HT-29 (cell line): ENCODE measurements around the gene ERVFRD-1. TPM values are rescaled to one million over a fixed set of nuclear protein-coding genes. Genes with fewer than 3 reads are reported as not detected.

ENCODE experiments used
- DNase-seq: peaks from one replicate; pipeline ENCODE4 v3.0.0-alpha.2; 2015; ENCODE audit warnings: low spot score
- total RNA-seq: library from RNA; depleted of rRNA; stranded (reverse); fragments of >200 nt; shearing (Covaris generic); gene quantifications from 2 replicates; pipeline ENCODE4 v1.2.3, GENCODE V29; 2014; rRNA removed

Gene ERVFRD-1, protein sequence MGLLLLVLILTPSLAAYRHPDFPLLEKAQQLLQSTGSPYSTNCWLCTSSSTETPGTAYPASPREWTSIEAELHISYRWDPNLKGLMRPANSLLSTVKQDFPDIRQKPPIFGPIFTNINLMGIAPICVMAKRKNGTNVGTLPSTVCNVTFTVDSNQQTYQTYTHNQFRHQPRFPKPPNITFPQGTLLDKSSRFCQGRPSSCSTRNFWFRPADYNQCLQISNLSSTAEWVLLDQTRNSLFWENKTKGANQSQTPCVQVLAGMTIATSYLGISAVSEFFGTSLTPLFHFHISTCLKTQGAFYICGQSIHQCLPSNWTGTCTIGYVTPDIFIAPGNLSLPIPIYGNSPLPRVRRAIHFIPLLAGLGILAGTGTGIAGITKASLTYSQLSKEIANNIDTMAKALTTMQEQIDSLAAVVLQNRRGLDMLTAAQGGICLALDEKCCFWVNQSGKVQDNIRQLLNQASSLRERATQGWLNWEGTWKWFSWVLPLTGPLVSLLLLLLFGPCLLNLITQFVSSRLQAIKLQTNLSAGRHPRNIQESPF
- total RNA-seq, result not detected in 2 replicates

GRCh38 chr6:11110921-11111768 is at the start of gene ERVFRD-1:
Gene ERVFRD-1, minus strand, starts transcription at chr6:11111725. Its CDS starts 6,415 bp downstream, at chr6:11105310.
- DNase-seq, result no peak

- DNase-seq, result no peak
Observed at GRCh38 chr6:11160199-11160598, 48.7 kb upstream of the ERVFRD-1 start.

DNA sequence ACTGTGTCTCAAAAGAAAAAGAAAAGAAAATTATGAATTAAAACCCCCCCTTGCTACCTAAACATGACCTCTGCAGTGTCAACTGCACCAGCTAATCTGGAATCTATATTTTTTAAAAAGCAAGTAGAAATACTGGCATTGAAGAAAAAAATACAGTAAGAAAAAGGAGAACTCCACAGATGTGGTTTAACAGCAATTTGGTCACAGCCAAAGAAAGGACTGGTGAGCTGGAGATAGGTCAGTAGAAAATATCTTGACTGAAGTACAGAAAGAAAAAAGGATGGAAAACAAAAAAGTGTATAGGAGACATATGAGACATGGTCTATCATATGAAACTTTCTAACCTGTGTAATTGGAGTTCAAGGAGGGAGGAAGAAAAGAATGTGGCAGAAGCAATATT is 44.1 kb upstream of the ERVFRD-1 start:
- DNase-seq, result no peak

DNA sequence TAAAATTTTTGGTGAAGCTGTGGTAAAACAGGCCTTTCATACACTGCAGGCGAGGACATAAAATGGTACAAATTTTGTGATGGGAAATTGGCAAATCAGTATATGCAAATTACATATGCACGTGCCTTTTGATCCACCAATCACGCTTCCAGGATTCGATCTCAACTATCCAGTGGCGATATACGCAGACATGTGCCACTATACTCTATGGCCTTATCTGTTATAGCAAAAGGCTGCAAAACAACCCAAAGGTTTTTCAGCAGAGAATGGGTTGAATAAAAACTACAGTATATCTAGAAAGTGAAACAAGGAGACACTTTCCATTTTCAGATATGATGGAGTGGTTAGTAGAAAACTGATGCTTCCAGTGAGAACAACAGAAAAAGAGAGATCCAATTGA is 41.9 kb upstream of the ERVFRD-1 start:
- no peak for DNase-seq

DNA sequence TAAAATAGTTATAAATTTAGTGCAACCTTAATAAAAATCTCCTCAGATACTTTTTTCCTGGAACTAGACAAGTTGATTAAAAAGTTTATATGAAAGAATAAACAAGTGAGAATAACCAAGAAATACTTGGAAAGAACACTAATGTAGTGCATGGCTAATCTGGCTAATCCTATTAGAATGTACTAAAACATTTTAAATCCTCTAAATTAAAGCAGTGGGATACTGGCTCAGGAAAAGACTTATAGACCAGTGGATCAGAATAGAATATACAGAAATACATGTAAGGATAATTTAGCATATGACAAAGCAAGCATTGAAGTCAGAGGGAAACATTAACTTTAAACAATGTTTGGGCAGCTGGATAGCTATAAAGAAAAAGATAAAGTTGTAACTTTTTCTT is 41.1 kb upstream of the ERVFRD-1 start:
- DNase-seq, result no peak

DNA sequence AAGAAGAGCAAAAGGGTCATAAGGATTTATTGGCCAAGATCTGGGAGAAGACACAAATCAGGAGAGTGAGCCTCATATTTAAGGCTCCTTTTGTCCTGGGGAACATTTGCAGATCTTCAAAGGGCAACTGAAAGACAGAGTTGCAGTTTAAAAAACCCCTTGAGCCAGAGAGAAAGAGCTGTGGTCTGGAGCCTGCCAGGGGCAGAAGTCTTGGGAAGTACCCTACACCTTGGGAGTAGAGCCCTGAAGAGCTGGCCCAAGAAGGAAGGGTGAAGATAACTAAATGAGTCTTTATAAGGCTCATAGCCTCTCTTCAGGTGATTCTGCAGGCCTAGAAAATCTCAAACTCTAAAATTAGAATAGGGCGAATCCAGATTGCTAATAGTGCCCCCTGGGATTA is 40.0 kb upstream of the ERVFRD-1 start:
- no peak for DNase-seq

DNA sequence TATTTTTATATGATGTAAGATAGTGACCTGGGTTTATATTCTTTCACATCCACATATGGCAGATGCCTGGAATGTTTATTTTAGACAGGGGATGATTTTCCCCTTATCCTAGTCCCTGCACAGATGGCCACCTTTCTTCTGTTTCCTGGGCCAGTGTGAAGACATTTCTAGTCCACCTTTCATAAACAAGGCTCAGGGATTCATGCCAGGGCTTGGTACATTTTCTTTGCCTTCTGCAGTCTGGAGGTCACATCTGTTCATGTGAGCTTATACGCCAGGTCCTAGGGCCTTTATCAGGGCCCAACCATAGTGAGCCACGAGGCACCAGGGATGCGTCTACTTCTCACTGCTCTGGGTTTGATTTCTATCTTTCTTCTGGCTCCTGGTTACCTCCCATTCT is 38.0 kb upstream of the ERVFRD-1 start:
- no peak for DNase-seq

DNA sequence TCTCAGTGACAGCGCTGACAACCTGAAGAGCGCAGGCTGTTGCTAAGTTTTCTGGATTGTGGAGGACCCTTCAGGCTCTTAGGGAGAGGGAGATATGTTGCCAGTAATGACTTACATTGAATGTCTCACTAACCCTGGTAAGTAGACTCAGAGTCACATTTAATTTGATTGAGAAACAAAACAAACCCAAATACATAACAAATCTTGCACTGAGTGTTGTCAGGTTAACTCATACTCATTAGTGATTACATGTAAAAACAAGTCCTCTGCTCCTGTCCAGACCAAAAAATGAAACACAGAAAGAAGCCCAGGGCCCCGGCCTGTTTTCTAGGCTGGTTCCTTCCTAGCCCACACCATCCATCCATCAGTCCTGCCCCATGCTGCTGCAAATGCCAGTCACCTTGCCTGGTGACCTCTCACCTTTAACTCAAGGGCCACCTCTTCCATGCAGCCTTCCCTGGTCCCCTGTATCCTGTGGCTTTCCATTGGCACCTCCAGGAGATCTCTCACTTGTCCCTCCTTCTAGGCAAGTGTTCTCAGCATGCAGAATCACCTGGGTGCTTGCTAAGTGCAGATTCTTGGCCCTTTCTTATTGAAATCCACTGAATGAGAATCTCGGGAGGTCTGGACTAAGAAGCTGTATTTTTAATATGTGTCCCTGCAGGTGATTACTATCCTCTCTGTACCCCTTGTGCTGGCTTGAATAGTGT is 34.7 kb upstream of the ERVFRD-1 start:
- no peak for DNase-seq

DNA sequence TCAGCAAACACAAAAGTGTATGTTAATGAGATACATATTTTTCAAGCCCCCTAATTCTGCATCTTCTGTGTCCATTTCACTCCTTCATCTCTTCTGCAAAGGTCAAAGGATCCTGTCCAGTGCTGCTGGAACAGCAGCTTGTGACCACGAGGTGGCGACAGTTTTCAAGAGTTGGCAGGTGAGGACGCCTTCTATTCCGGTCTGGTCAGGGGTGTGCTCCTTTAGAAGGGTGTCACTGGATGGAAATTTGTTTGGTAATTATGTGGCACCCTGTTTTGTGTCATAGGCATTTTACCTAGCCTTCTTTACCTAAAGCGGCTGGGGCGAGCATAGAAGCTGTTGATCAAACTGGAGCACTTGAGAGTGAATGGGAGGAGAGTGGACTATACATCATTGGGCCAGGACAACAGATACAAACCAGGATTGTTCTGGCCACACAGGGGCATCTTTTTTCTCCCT is 32.9 kb upstream of the ERVFRD-1 start:
- DNase-seq, result peak; percentile 90

GRCh38 chr6:11143394-11144371 is 32.2 kb upstream of the ERVFRD-1 start:
- DNase-seq, result peak; percentile 75

- DNase-seq, result no peak
Observed at GRCh38 chr6:11142296-11143027, 30.9 kb upstream of the ERVFRD-1 start.

DNA sequence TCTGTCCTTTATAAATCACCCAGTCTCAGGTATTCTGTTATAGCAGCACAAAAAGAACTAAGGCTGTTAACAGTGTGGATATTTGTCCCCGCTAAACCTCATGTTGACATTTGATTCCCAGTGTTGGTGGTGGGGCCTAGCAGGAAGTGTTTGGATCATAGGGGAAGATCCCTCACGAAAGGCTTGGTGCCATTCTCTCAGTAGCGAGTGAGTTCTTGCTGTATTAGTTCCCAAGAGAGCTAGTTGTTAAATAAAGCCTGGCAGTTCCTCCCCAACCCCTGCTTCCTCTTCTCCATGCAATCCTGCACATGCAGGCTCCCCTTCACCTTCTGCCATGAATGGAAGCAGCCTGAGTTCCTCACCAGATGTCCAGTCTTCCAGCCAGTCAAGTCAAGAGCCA is 29.8 kb upstream of the ERVFRD-1 start:
- DNase-seq, result no peak

DNA sequence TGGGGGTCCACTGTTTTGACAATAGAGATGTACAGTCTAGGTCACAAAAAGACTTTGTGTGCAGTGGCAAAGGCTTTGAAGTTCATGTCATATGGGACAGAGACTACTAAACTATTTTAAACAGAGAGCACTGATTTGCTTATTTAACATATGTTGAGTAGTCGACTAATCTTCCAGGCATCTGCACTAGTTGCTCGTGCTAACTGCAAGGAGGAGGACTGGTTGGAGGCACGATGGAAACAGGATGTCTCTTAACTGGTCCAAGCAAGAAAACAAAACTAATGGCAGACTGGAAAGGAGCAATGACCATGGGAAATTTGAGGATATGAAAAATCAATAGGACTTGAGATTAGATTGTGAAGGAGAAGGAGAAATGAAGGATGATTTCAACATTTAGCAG is 28.5 kb upstream of the ERVFRD-1 start:
- DNase-seq, result no peak

GRCh38 chr6:11139051-11139960 is 27.8 kb upstream of the ERVFRD-1 start:
- DNase-seq, result no peak

DNA sequence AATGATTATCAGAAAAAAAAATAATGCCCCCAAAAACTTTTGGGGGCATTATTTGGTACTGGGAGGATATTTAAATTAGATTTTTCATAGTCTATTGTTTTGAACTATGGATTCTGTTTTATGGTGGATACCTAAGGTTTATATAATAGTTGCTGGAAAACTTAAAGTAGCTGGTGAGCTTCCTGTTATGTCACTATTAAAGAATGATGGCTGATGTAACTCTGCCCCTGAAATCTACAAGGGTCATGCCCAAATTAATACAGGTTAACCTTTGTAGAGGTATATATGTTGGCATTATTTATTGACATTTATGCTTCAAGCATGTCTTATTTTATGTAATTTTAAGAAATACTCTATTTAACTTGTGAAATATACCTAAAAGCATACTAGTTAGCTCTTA is 25.3 kb upstream of the ERVFRD-1 start:
- no peak for DNase-seq

GRCh38 chr6:11133281-11133680 is 21.8 kb upstream of the ERVFRD-1 start:
- DNase-seq, result no peak

DNA sequence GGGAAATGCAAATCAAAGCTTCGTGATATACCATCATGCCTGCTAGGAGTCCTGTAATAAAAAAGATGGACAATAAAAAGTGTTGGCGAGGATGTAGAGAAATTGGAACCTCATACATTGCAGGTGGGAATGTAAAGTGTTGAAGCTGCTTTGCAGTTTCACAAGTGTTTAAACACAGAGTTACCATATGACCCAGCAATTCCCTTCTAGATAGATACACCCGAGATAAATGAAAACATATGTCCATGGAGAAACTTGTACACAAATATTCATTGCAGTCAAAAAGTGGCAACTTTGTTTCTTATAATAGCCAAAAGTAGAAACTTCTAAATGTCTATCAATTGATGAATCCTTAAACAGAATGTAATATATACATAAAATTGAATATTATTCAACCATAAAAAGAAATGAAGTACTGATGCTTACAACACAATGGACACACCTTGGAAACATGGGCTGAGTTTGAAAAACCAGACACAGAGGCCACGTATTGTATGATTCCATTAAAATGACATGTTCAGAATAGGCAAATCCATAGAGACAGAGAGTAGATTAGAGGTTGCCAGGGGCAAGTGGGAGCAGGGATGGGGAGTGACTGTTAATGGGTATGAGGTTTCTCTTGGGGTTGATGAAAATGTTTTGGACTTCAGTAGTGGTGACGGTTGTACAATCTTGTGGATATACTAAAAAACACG is 20.8 kb upstream of the ERVFRD-1 start:
- no peak for DNase-seq

DNA sequence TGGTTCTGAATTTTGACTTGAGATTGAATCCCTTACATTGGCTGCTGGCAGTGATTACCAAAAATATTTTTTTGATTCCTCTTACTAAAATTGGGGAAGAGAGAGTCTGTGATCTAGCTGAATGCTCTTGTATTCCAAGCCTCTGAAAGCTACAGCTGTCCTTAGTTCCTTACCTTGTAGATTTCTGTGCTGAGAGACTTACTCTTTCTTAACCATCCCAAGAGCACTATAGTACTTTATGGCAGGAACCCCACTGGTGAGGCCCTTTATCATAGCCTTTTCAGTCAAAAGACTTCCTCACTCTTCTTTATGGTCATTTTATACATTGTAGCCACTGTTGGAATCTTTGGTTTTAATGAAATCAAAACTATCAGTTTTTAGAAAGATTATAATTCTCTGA is 19.1 kb upstream of the ERVFRD-1 start:
- DNase-seq, result no peak
